Measurements from ENCODE around the gene HOXB4.

DNA sequence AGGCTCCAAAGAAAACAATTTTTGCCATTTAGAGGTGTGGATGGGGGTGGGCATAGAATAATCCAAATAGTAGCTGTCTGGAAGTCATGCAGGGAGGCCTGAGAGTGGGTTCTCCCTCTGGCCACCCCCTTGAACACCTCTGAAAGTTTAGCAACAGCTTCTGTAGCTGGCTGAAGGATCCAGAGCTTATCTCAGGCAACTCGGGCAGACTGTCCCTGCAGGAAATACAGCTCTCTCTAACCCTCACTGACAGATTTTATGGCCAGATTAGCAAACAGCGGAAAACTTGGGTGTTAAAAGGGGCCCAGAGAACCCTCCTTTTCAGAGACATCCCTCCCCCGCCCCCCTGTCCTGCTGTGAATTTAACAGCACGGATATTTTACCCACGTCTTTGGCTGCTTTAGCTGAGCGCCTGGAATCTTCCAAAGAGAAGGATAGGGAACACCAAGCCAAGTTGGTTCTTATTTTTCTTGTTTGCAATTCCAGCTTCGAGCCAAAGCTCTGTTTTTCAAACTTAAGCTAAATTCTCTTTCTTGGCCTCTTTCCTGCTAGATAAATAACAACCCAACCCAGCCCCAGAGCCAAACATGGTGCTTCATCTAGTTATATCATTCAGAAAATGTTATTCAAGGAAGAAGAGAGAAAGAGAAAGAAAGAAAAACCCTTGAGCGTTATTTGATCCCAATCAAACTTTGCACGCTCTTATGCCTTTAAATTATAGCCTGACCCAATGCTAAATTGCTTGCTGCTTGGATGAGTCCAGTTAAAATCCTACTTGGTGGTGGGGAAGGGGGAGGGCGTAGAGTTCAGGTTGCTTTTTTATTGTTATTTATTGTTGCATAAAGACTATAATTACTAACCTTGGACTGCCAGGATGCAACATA is 31.0 kb downstream of the HOXB4 start:
- no peak for TF ChIP-seq POLR2A (IDR thresholded peaks at IDR 0.05; ENCODE audit: low read depth, low read length)
- no peak for TF ChIP-seq POLR2AphosphoS5 (IDR thresholded peaks at IDR 0.05; ENCODE audit: low read depth, low read length)
- no peak for TF ChIP-seq TAF1 (IDR thresholded peaks at IDR 0.05; ENCODE audit: borderline replicate concordance, low read depth, low read length)
